ENCODE data around the gene FAM111B.
"Not testable (repeated sequence)": the region's sequence is repeated elsewhere in the genome, so short reads cannot be mapped to it uniquely, and the experiment has no call there.

Gene FAM111B

GRCh38 chr11:59097113-59097708, 9.8 kb upstream of the FAM111B start:
- H3K27ac ChIP-seq = no peak overlapping the region; the same call in 1 of the 2 replicates
- TF ChIP-seq CTCF (conservative IDR thresholded peaks at IDR 0.05) = peak; percentile 70

- not testable (repeated sequence) for H3K27ac ChIP-seq
Measured at GRCh38 chr11:59097938-59098337, 9.1 kb upstream of the FAM111B start.

- TF ChIP-seq CTCF (conservative IDR thresholded peaks at IDR 0.05) = peak; percentile 68
- H3K27ac ChIP-seq = peak overlapping the region; percentile 73
Measured at GRCh38 chr11:59102259-59102765, 4.7 kb upstream of the FAM111B start.

- peak overlapping the region; percentile 65 for H3K27ac ChIP-seq
Measured at GRCh38 chr11:59107721-59108120, 684 bp downstream of the FAM111B start.

GRCh38 chr11:59112494-59112893, 5.5 kb downstream of the FAM111B start:
- H3K27ac ChIP-seq = no peak overlapping the region

GRCh38 chr11:59114344-59114743, 7.3 kb downstream of the FAM111B start:
- no peak for TF ChIP-seq CTCF (conservative IDR thresholded peaks at IDR 0.05)
- H3K27ac ChIP-seq = no peak overlapping the region

More at GRCh38 chr11:59112494-59112893, 5.5 kb downstream of the FAM111B start:
- no peak for TF ChIP-seq CTCF (conservative IDR thresholded peaks at IDR 0.05)

- no peak for TF ChIP-seq CTCF (conservative IDR thresholded peaks at IDR 0.05)
- no peak overlapping the region for H3K27ac ChIP-seq
Measured at GRCh38 chr11:59115553-59115952, 8.5 kb downstream of the FAM111B start.

GRCh38 chr11:59117774-59118173, 10.7 kb downstream of the FAM111B start:
- TF ChIP-seq CTCF (conservative IDR thresholded peaks at IDR 0.05) = no peak
- no peak overlapping the region for H3K27ac ChIP-seq

Data from VCaP (cell line).